ENCODE measurements around the gene PHF3.

The PHF3 gene

DNA sequence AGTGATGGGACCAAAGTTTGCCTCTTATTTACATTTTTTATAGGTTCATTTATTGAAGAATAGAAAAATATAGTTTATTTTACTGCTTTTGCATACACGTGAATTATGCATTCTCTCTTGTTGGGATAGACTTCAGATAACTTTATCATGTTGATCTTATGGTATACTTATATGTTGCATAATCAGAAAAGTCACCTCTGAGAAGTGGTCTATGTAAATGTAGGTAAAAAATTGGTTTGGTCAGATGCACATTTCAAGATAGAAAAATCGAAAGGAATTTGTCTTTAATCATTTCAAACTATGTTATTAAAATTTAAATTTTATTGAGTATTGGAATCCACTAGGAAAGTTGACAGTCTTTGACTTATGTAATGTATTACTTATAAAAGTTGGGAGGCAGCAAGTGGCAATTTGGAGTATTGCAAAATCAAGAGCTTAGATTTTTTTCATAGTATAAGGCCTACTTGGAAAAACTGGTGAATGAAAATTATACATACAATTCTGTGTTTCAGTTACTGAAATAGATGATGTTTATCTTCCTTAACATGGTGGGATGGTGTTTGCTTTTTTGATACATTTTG is 2.4 kb downstream of the PHF3 start:
- no peak overlapping the region for H3K27ac ChIP-seq (ENCODE audit: low read depth, low read length, poor library complexity, severe bottlenecking)
- TF ChIP-seq EZH2 (IDR thresholded peaks at IDR 0.05; ENCODE audit: borderline replicate concordance, low read length), result no peak
- TF ChIP-seq, protein P1, sequence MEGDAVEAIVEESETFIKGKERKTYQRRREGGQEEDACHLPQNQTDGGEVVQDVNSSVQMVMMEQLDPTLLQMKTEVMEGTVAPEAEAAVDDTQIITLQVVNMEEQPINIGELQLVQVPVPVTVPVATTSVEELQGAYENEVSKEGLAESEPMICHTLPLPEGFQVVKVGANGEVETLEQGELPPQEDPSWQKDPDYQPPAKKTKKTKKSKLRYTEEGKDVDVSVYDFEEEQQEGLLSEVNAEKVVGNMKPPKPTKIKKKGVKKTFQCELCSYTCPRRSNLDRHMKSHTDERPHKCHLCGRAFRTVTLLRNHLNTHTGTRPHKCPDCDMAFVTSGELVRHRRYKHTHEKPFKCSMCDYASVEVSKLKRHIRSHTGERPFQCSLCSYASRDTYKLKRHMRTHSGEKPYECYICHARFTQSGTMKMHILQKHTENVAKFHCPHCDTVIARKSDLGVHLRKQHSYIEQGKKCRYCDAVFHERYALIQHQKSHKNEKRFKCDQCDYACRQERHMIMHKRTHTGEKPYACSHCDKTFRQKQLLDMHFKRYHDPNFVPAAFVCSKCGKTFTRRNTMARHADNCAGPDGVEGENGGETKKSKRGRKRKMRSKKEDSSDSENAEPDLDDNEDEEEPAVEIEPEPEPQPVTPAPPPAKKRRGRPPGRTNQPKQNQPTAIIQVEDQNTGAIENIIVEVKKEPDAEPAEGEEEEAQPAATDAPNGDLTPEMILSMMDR (IDR thresholded peaks at IDR 0.05; ENCODE audit: low read length), result no peak
- H3K9me3 ChIP-seq (ENCODE audit: low read length), result no peaks in the 10 kb centered on the region
- H3K4me1 ChIP-seq (ENCODE audit: insufficient read depth, low read length, severe bottlenecking), result peaks cover 42% of the 10 kb centered on the region
- H4K20me1 ChIP-seq (ENCODE audit: insufficient read depth, low read length), result peaks cover under 1% of the 10 kb centered on the region; the same call in 1 of the 2 replicates
- H3F3A ChIP-seq (ENCODE audit: insufficient read depth, low read length), result no peaks in the 10 kb centered on the region; the same call in 1 of the 2 replicates
- peak overlapping the region; percentile 91 for H3K9ac ChIP-seq (ENCODE audit: low read length)
- peaks cover 7% of the 10 kb centered on the region; the same call in 1 of the 2 replicates for H3K36me3 ChIP-seq (ENCODE audit: insufficient read depth, low read length)
- H3K79me2 ChIP-seq (ENCODE audit: insufficient read depth, low read length), result peaks cover 67% of the 10 kb centered on the region
- peak overlapping the region; percentile 66 for H3K4me2 ChIP-seq (ENCODE audit: low read length)
- no peaks in the 10 kb centered on the region for H3K9me2 ChIP-seq (ENCODE audit: low read depth, low read length)
- no peaks in the 10 kb centered on the region for H3K27me3 ChIP-seq (ENCODE audit: insufficient read depth, low read length)
- H3K4me3 ChIP-seq (ENCODE audit: low read depth, low read length, poor library complexity, severe bottlenecking), result peak overlapping the region; percentile 96
- no peak overlapping the region for H2AFZ ChIP-seq (ENCODE audit: low read length)

GRCh38 chr6:63640062-63640461 is 4.5 kb downstream of the PHF3 start:
- Histone ChIP-seq H3K9me2 (ENCODE audit: low read depth, low read length) (no peaks in the 10 kb centered on the region), H3K79me2 (ENCODE audit: insufficient read depth, low read length) (peaks cover 88% of the 10 kb centered on the region), H3K4me1 (ENCODE audit: insufficient read depth, low read length, severe bottlenecking) (peaks cover 45% of the 10 kb centered on the region), H3K27ac (ENCODE audit: low read depth, low read length, poor library complexity, severe bottlenecking) (no peak overlapping the region), H3K9me3 (ENCODE audit: low read length) (no peaks in the 10 kb centered on the region), H3K4me3 (ENCODE audit: low read depth, low read length, poor library complexity, severe bottlenecking) (no peak overlapping the region), H3K4me2 (ENCODE audit: low read length) (peak overlapping the region; percentile 66; the same call in 1 of the 2 replicates), H4K20me1 (ENCODE audit: insufficient read depth, low read length) (peaks cover 4% of the 10 kb centered on the region; the same call in 1 of the 2 replicates), H2AFZ (ENCODE audit: low read length) (no peak overlapping the region), H3K9ac (ENCODE audit: low read length) (no peak overlapping the region), H3K27me3 (ENCODE audit: insufficient read depth, low read length) (no peaks in the 10 kb centered on the region), H3F3A (ENCODE audit: insufficient read depth, low read length) (no peaks in the 10 kb centered on the region), H3K36me3 (ENCODE audit: insufficient read depth, low read length) (peaks cover 11% of the 10 kb centered on the region; the same call in 1 of the 2 replicates)
- TF ChIP-seq, protein P1 (IDR thresholded peaks at IDR 0.05; ENCODE audit: low read length), result no peak
- TF ChIP-seq EZH2 (IDR thresholded peaks at IDR 0.05; ENCODE audit: borderline replicate concordance, low read length), result no peak

- no peak for TF ChIP-seq EZH2 (IDR thresholded peaks at IDR 0.05; ENCODE audit: borderline replicate concordance, low read length)
- TF ChIP-seq, protein P1 (IDR thresholded peaks at IDR 0.05; ENCODE audit: low read length), result no peak
- Histone ChIP-seq H3F3A (ENCODE audit: insufficient read depth, low read length) (no peaks in the 10 kb centered on the region), H3K9ac (ENCODE audit: low read length) (no peak overlapping the region), H4K20me1 (ENCODE audit: insufficient read depth, low read length) (peaks cover 6% of the 10 kb centered on the region), H3K4me2 (ENCODE audit: low read length) (no peak overlapping the region), H2AFZ (ENCODE audit: low read length) (no peak overlapping the region), H3K27me3 (ENCODE audit: insufficient read depth, low read length) (no peaks in the 10 kb centered on the region), H3K27ac (ENCODE audit: low read depth, low read length, poor library complexity, severe bottlenecking) (no peak overlapping the region), H3K9me3 (ENCODE audit: low read length) (no peaks in the 10 kb centered on the region), H3K4me3 (ENCODE audit: low read depth, low read length, poor library complexity, severe bottlenecking) (no peak overlapping the region), H3K36me3 (ENCODE audit: insufficient read depth, low read length) (peaks cover 26% of the 10 kb centered on the region), H3K9me2 (ENCODE audit: low read depth, low read length) (no peaks in the 10 kb centered on the region), H3K79me2 (ENCODE audit: insufficient read depth, low read length) (peaks cover 100% of the 10 kb centered on the region), H3K4me1 (ENCODE audit: insufficient read depth, low read length, severe bottlenecking) (peaks cover 24% of the 10 kb centered on the region)
Measured at GRCh38 chr6:63643862-63644261, 8.3 kb downstream of the PHF3 start.
